ENCODE data around the gene ECM2.

The ECM2 gene

GRCh38 chr9:92506184-92506857 lies 29.5 kb downstream of the ECM2 start:
- H3K36me3 Mint-ChIP-seq (ENCODE audit: insufficient read depth): no peaks in the 10 kb centered on the region
- DNase-seq (ENCODE audit: low spot score in 2 of 2) (no peak), ATAC-seq (replicated peaks; ENCODE audit: extremely low read depth, poor library complexity, severe bottlenecking) (no peak)
- peaks cover 7% of the 10 kb centered on the region for H3K4me1 Mint-ChIP-seq
- no peaks in the 10 kb centered on the region for H3K27me3 Mint-ChIP-seq
- no peak overlapping the region for H3K27ac Mint-ChIP-seq (ENCODE audit: low read depth)
- no peaks in the 10 kb centered on the region for H3K9me3 Mint-ChIP-seq
- no peak overlapping the region for H3K4me3 Mint-ChIP-seq

GRCh38 chr9:92504881-92505280 lies 30.9 kb downstream of the ECM2 start:
- no peak for ATAC-seq (replicated peaks; ENCODE audit: extremely low read depth, poor library complexity, severe bottlenecking)
- Mint-ChIP-seq H3K36me3 (ENCODE audit: insufficient read depth) (no peaks in the 10 kb centered on the region), H3K27me3 (no peaks in the 10 kb centered on the region), H3K27ac (ENCODE audit: low read depth) (no peak overlapping the region), H3K4me3 (no peak overlapping the region), H3K4me1 (peaks cover 7% of the 10 kb centered on the region), H3K9me3 (no peaks in the 10 kb centered on the region)
- no peak for DNase-seq (ENCODE audit: low spot score in 2 of 2)

GRCh38 chr9:92503156-92503555 lies 32.6 kb downstream of the ECM2 start:
- DNase-seq (ENCODE audit: low spot score in 2 of 2) (no peak), ATAC-seq (replicated peaks; ENCODE audit: extremely low read depth, poor library complexity, severe bottlenecking) (no peak)
- Mint-ChIP-seq H3K9me3 (no peaks in the 10 kb centered on the region), H3K27me3 (no peaks in the 10 kb centered on the region), H3K27ac (ENCODE audit: low read depth) (no peak overlapping the region), H3K36me3 (ENCODE audit: insufficient read depth) (no peaks in the 10 kb centered on the region), H3K4me3 (no peak overlapping the region), H3K4me1 (peaks cover 7% of the 10 kb centered on the region)

GRCh38 chr9:92501671-92502393 lies 34.0 kb downstream of the ECM2 start:
- Mint-ChIP-seq H3K27ac (ENCODE audit: low read depth) (no peak overlapping the region), H3K36me3 (ENCODE audit: insufficient read depth) (no peaks in the 10 kb centered on the region), H3K4me3 (no peak overlapping the region), H3K9me3 (no peaks in the 10 kb centered on the region), H3K4me1 (no peaks in the 10 kb centered on the region), H3K27me3 (no peaks in the 10 kb centered on the region)
- no peak for ATAC-seq (replicated peaks; ENCODE audit: extremely low read depth, poor library complexity, severe bottlenecking)
- DNase-seq (ENCODE audit: low spot score in 2 of 2): no peak

- Mint-ChIP-seq H3K4me1 (no peaks in the 10 kb centered on the region), H3K27ac (ENCODE audit: low read depth) (no peak overlapping the region), H3K4me3 (no peak overlapping the region), H3K36me3 (ENCODE audit: insufficient read depth) (no peaks in the 10 kb centered on the region), H3K27me3 (no peaks in the 10 kb centered on the region), H3K9me3 (no peaks in the 10 kb centered on the region)
- no peak for DNase-seq (ENCODE audit: low spot score in 2 of 2)
- no peak for ATAC-seq (replicated peaks; ENCODE audit: extremely low read depth, poor library complexity, severe bottlenecking)
Measured at GRCh38 chr9:92500725-92501124, 35.1 kb downstream of the ECM2 start.

GRCh38 chr9:92499701-92500100 lies 36.1 kb downstream of the ECM2 start:
- no peak for DNase-seq (ENCODE audit: low spot score in 2 of 2)
- Mint-ChIP-seq H3K9me3 (no peaks in the 10 kb centered on the region), H3K4me1 (no peaks in the 10 kb centered on the region), H3K36me3 (ENCODE audit: insufficient read depth) (no peaks in the 10 kb centered on the region), H3K27me3 (no peaks in the 10 kb centered on the region), H3K4me3 (no peak overlapping the region), H3K27ac (ENCODE audit: low read depth) (no peak overlapping the region)
- no peak for ATAC-seq (replicated peaks; ENCODE audit: extremely low read depth, poor library complexity, severe bottlenecking)

- H3K9me3 Mint-ChIP-seq: no peaks in the 10 kb centered on the region
- no peak overlapping the region for H3K27ac Mint-ChIP-seq (ENCODE audit: low read depth)
- no peaks in the 10 kb centered on the region for H3K4me1 Mint-ChIP-seq
- H3K36me3 Mint-ChIP-seq (ENCODE audit: insufficient read depth): no peaks in the 10 kb centered on the region
- DNase-seq (ENCODE audit: low spot score in 2 of 2): no peak
- H3K4me3 Mint-ChIP-seq: no peak overlapping the region
- ATAC-seq (replicated peaks; ENCODE audit: extremely low read depth, poor library complexity, severe bottlenecking): no peak
- H3K27me3 Mint-ChIP-seq: no peaks in the 10 kb centered on the region
Measured at GRCh38 chr9:92496396-92497176, 39.2 kb downstream of the ECM2 start.

- H3K4me3 Mint-ChIP-seq: no peak overlapping the region
- DNase-seq (ENCODE audit: low spot score in 2 of 2) (no peak), ATAC-seq (replicated peaks; ENCODE audit: extremely low read depth, poor library complexity, severe bottlenecking) (no peak)
- no peaks in the 10 kb centered on the region for H3K27me3 Mint-ChIP-seq
- H3K27ac Mint-ChIP-seq (ENCODE audit: low read depth): no peak overlapping the region
- H3K4me1 Mint-ChIP-seq: no peaks in the 10 kb centered on the region
- no peaks in the 10 kb centered on the region for H3K9me3 Mint-ChIP-seq
- no peaks in the 10 kb centered on the region for H3K36me3 Mint-ChIP-seq (ENCODE audit: insufficient read depth)
Measured at GRCh38 chr9:92494856-92495255, 40.9 kb downstream of the ECM2 start.

GRCh38 chr9:92493749-92494387 lies 41.9 kb downstream of the ECM2 start:
- no peak overlapping the region for H3K4me3 Mint-ChIP-seq
- no peak for ATAC-seq (replicated peaks; ENCODE audit: extremely low read depth, poor library complexity, severe bottlenecking)

GRCh38 chr9:92492781-92493401 lies 42.9 kb downstream of the ECM2 start:
- Mint-ChIP-seq H3K36me3 (ENCODE audit: insufficient read depth) (no peaks in the 10 kb centered on the region), H3K27me3 (no peaks in the 10 kb centered on the region), H3K27ac (ENCODE audit: low read depth) (no peak overlapping the region), H3K4me1 (no peaks in the 10 kb centered on the region), H3K9me3 (no peaks in the 10 kb centered on the region), H3K4me3 (no peak overlapping the region)
- no peak for ATAC-seq (replicated peaks; ENCODE audit: extremely low read depth, poor library complexity, severe bottlenecking)
- no peak for DNase-seq (ENCODE audit: low spot score in 2 of 2)

More at GRCh38 chr9:92493749-92494387, 41.9 kb downstream of the ECM2 start:
- Mint-ChIP-seq H3K27me3 (no peaks in the 10 kb centered on the region), H3K27ac (ENCODE audit: low read depth) (no peak overlapping the region), H3K36me3 (ENCODE audit: insufficient read depth) (no peaks in the 10 kb centered on the region), H3K4me1 (no peaks in the 10 kb centered on the region), H3K9me3 (no peaks in the 10 kb centered on the region)
- no peak for DNase-seq (ENCODE audit: low spot score in 2 of 2)

GRCh38 chr9:92488681-92489550 lies 46.9 kb downstream of the ECM2 start:
- Mint-ChIP-seq H3K9me3 (no peaks in the 10 kb centered on the region), H3K4me3 (no peak overlapping the region), H3K27me3 (no peaks in the 10 kb centered on the region), H3K4me1 (no peaks in the 10 kb centered on the region), H3K36me3 (ENCODE audit: insufficient read depth) (no peaks in the 10 kb centered on the region), H3K27ac (ENCODE audit: low read depth) (no peak overlapping the region)
- DNase-seq (ENCODE audit: low spot score in 2 of 2) (no peak), ATAC-seq (replicated peaks; ENCODE audit: extremely low read depth, poor library complexity, severe bottlenecking) (no peak)

Data from central memory CD8-positive, alpha-beta T cell (primary cell).